MCF 10A (cell line): ENCODE measurements around the gene APOBEC3B. TPM values are rescaled to one million over a fixed set of nuclear protein-coding genes. Genes with fewer than 3 reads are reported as not detected.
"Not testable (repeated sequence)": the region's sequence is repeated elsewhere in the genome, so short reads cannot be mapped to it uniquely, and the experiment has no call there.

Experiments
- BruUV-seq: library from RNA; stranded (reverse); fragments of 400-500 nt; replicated peaks from 2 replicates; lab custom pipeline; 2021; lab: Mats Ljungman, UMichigan
- CTCF ChIA-PET: fragments of 300-600 bp; sonication (Branson Sonifier 250); formaldehyde crosslinking; extraction: SDS; loops from one replicate; lab custom pipeline; 2021; ENCODE audit warnings: antibody characterized with exemption, inconsistent platforms; lab: Yijun Ruan, JAX
- POLR2A ChIA-PET: fragments of 300-600, 350-650 bp; sonication (Branson Sonifier 250); formaldehyde crosslinking; extraction: SDS; loops from one replicate; lab custom pipeline; 2020; ENCODE audit warnings: antibody characterized with exemption, inconsistent platforms; lab: Yijun Ruan, JAX
- DNase-seq: peaks from one replicate; pipeline ENCODE4 v3.0.0-alpha.2; 2018; ENCODE audit not compliant: unreplicated experiment
- H3K27ac Mint-ChIP-seq: one replicate; pipeline ENCODE4 v1.8.0; 2022; ENCODE audit warnings: mild to moderate bottlenecking, low read depth, mixed read lengths; ENCODE audit not compliant: unreplicated experiment
- H3K27me3 Mint-ChIP-seq: one replicate; pipeline ENCODE4 v1.8.0; 2022; ENCODE audit warnings: mixed read lengths; ENCODE audit not compliant: insufficient read depth, unreplicated experiment
- H3K36me3 Mint-ChIP-seq: one replicate; pipeline ENCODE4 v1.8.0; 2022; ENCODE audit warnings: mild to moderate bottlenecking, moderate library complexity, mixed read lengths; ENCODE audit not compliant: insufficient read depth, unreplicated experiment
- H3K4me1 Mint-ChIP-seq: one replicate; pipeline ENCODE4 v1.8.0; 2022; ENCODE audit warnings: mixed read lengths; ENCODE audit not compliant: insufficient read depth, unreplicated experiment
- H3K4me3 Mint-ChIP-seq: one replicate; pipeline ENCODE4 v1.8.0; 2022; ENCODE audit warnings: mild to moderate bottlenecking, moderate library complexity, mixed read lengths; ENCODE audit not compliant: unreplicated experiment
- H3K9me3 Mint-ChIP-seq: one replicate; pipeline ENCODE4 v1.8.0; 2022; ENCODE audit warnings: mixed read lengths; ENCODE audit not compliant: unreplicated experiment
- intact Hi-C: fragments of 100-400 bp; cut with micrococcal nuclease; formaldehyde crosslinking; loops from 2 replicates; pipeline ENCODE4 v1.14.1; 2022
- total RNA-seq: library from RNA; stranded (reverse); gene quantifications from 2 replicates; pipeline ENCODE4 v1.2.3, GENCODE V29; 2022
- TF ChIP-seq, protein P1 (sequence below): fragments of 200-600 bp; IDR thresholded peaks from one replicate; pipeline ENCODE4 v1.8.0; 2022; ENCODE audit warnings: antibody characterized with exemption, mild to moderate bottlenecking; ENCODE audit not compliant: unreplicated experiment

Gene APOBEC3B
- total RNA-seq, 1 experiment from 2014 or later = 1.1 TPM

DNA sequence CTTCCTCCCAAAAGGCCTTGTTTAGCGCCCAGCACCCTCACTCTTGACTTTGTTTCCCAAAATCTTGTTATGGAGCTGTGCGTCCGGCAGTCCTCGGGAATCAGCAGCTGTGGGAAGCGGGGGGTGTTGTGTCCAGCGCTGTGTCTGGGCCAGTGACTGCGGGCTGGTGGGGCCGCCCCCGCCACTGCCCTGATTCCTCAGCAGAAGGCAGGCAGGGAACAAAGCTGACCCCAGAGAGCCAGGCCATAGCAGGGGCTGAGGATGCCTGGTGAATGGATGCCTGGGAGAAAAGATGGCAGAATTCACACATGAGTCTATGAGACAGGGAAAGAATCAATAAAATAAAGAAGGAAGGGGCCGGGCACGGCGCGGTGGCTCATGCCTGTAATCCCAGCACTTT, 34.4 kb downstream of the APOBEC3B start:
- BruUV-seq = no TSS peak
- intact Hi-C loops = no loop called here
- TF ChIP-seq, protein P1, sequence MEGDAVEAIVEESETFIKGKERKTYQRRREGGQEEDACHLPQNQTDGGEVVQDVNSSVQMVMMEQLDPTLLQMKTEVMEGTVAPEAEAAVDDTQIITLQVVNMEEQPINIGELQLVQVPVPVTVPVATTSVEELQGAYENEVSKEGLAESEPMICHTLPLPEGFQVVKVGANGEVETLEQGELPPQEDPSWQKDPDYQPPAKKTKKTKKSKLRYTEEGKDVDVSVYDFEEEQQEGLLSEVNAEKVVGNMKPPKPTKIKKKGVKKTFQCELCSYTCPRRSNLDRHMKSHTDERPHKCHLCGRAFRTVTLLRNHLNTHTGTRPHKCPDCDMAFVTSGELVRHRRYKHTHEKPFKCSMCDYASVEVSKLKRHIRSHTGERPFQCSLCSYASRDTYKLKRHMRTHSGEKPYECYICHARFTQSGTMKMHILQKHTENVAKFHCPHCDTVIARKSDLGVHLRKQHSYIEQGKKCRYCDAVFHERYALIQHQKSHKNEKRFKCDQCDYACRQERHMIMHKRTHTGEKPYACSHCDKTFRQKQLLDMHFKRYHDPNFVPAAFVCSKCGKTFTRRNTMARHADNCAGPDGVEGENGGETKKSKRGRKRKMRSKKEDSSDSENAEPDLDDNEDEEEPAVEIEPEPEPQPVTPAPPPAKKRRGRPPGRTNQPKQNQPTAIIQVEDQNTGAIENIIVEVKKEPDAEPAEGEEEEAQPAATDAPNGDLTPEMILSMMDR = no peak
- CTCF ChIA-PET = interaction anchor here (1.0 kb wide), 2 partner anchors 9 to 134 kb away, joined by 5 read pairs; no protein-coding TSS in a partner anchor
- Mint-ChIP-seq H3K27ac (no peak overlapping the region), H3K4me3 (no peak overlapping the region), H3K36me3 (peaks cover 13% of the 10 kb centered on the region), H3K4me1 (peaks cover 5% of the 10 kb centered on the region), H3K9me3 (no peaks in the 10 kb centered on the region), H3K27me3 (no peaks in the 10 kb centered on the region)
- no peak for DNase-seq
- POLR2A ChIA-PET = no interaction called here

DNA sequence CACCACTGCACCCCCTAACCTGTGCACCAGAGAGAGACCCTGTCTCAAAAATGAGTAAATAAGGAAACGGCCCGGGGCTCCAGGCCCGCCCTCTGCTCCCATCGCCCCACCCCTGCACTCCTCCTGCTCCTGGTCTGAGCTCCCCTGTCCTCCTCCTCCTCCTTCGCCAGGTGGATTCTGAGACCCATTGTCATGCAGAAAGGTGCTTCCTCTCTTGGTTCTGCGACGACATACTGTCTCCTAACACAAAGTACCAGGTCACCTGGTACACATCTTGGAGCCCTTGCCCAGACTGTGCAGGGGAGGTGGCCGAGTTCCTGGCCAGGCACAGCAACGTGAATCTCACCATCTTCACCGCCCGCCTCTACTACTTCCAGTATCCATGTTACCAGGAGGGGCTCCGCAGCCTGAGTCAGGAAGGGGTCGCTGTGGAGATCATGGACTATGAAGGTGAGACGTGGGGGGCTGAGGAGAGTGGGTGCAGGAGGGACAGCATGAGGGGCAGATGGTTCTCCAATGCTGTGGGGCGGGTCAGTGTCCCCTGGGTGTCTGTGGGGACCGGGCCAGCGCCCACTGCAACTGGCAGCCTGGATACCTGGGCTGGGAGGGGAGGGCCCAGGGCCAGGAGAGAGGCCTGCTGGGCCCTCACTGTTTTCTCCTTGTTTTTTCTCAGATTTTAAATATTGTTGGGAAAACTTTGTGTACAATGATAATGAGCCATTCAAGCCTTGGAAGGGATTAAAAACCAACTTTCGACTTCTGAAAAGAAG, 35.6 kb downstream of the APOBEC3B start:
- no peak for DNase-seq
- ChIA-PET POLR2A (no interaction called here), CTCF (no interaction called here)
- no peaks in the 10 kb centered on the region for H3K9me3 Mint-ChIP-seq
- peaks cover 13% of the 10 kb centered on the region for H3K36me3 Mint-ChIP-seq
- no peak overlapping the region for H3K27ac Mint-ChIP-seq
- no peaks in the 10 kb centered on the region for H3K27me3 Mint-ChIP-seq
- intact Hi-C loops = no loop called here
- no peak overlapping the region for H3K4me3 Mint-ChIP-seq
- TF ChIP-seq, protein P1 = no peak
- BruUV-seq = no TSS peak
- H3K4me1 Mint-ChIP-seq = peaks cover 5% of the 10 kb centered on the region

DNA sequence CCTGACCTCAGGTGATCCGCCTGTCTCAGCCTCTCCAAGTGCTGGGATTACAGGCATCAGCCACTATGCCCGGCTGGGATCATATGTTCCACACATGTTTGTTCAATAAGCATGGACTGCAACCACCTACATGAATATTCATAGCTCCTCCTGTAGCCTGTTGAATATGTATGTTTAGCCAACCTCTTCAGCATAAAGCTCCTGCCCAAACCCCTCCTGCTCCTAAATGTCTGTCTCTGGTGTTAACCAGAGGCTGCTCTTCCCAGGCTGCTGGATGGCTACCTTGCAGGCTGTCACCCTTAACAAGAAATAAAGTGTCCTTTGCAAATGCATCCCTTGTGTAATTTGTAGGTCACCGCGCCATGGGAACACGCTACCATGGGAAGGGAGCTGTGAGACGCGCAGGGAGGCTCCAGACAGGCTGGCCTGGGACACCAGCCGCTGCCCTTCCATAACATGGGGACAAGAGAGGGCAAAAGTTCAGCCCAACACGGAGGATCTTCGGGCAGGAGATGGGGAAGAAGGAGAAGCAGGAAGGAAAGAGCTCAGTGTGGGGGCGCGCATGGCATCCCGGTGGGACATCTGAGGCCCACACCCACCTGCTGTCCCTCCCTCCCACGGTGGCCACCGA, 38.0 kb downstream of the APOBEC3B start:
- intact Hi-C loops, POLR2A ChIA-PET, H3K4me3 Mint-ChIP-seq, H3K27me3 Mint-ChIP-seq, H3K9me3 Mint-ChIP-seq, H3K36me3 Mint-ChIP-seq, H3K27ac Mint-ChIP-seq, DNase-seq, H3K4me1 Mint-ChIP-seq, BruUV-seq: not testable (repeated sequence)
- CTCF ChIA-PET = interaction anchor here (0.7 kb wide), 1 partner anchor 150 kb away, joined by 3 read pairs; no protein-coding TSS in a partner anchor

DNA sequence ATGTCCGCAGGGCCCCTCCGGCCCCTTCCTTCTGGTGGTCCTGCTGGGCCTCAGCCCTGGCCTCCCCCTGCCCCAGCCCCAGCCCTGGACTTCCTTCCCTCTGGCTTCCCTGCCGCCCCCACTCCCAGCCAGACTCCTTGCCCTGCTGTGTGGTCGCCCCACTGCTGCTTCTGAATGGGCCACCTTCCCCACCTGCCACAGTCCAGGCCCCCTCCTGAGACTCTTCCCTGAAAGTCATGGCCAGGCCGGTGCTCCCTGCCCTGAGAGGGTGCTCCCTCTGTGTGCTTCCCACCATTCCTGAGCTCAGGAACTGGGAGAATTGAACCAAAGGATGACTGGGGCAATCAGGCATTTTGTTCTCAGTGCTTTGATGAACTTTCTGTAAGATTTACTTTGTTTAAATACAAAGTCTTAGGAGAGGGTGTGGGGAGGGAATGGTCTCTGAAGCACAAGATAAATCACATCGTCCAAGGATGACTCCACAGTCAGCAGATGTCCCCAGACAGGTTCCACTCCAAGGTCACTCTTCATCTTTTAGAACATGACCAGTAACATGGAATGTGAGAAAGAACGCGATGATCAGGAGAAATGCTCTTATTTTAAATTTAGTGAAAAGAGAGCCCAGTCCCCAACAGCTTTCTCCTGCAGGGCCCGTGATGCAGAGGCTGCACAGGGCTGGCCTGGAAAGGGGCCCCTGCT, 39.6 kb downstream of the APOBEC3B start:
- H3K9me3 Mint-ChIP-seq = no peaks in the 10 kb centered on the region
- intact Hi-C loops = no loop called here
- no peak overlapping the region for H3K4me3 Mint-ChIP-seq
- H3K36me3 Mint-ChIP-seq = peaks cover 8% of the 10 kb centered on the region
- CTCF ChIA-PET = no interaction called here
- no peaks in the 10 kb centered on the region for H3K27me3 Mint-ChIP-seq
- TF ChIP-seq, protein P1 = no peak
- no peak for DNase-seq
- POLR2A ChIA-PET = no interaction called here
- no TSS peak for BruUV-seq
- no peak overlapping the region for H3K27ac Mint-ChIP-seq
- H3K4me1 Mint-ChIP-seq = peaks cover 1% of the 10 kb centered on the region
